HUES6 (cell line): ENCODE measurements around the gene SNX5.

Experiments used
- H3K27ac ChIP-seq: 2 replicates; pipeline ENCODE4 v1.7.0; 2013; ENCODE audit warnings: low read depth, mild to moderate bottlenecking, low read length, inconsistent platforms
- H3K27me3 ChIP-seq: 2 replicates; pipeline ENCODE4 v1.6.1; 2013; ENCODE audit warnings: low read length; ENCODE audit not compliant: control insufficient read depth, insufficient read depth
- H3K36me3 ChIP-seq: 2 replicates; pipeline ENCODE4 v1.6.1; 2013; ENCODE audit warnings: low read length; ENCODE audit not compliant: control insufficient read depth, insufficient read depth
- H3K4me1 ChIP-seq: 2 replicates; pipeline ENCODE4 v1.6.1; 2013; ENCODE audit warnings: low read length; ENCODE audit not compliant: control insufficient read depth, insufficient read depth
- H3K4me3 ChIP-seq: 2 replicates; pipeline ENCODE4 v1.5.1; 2013; ENCODE audit warnings: low read depth, low read length
- H3K9ac ChIP-seq: one replicate; pipeline ENCODE4 v1.6.1; 2013; ENCODE audit warnings: mild to moderate bottlenecking, low read length
- H3K9me3 ChIP-seq: 2 replicates; pipeline ENCODE4 v1.6.1; 2013; ENCODE audit warnings: low read depth, low read length; ENCODE audit not compliant: control insufficient read depth, insufficient read depth

SNX5 gene

GRCh38 chr20:17992224-17992637, 23.6 kb upstream of the SNX5 start:
- Histone ChIP-seq H3K9ac (no peak overlapping the region), H3K4me1 (peaks cover 5% of the 10 kb centered on the region; the same call in 1 of the 2 replicates), H3K36me3 (peaks cover 35% of the 10 kb centered on the region), H3K27ac (no peak overlapping the region), H3K27me3 (no peaks in the 10 kb centered on the region), H3K9me3 (no peaks in the 10 kb centered on the region), H3K4me3 (no peak overlapping the region)

DNA sequence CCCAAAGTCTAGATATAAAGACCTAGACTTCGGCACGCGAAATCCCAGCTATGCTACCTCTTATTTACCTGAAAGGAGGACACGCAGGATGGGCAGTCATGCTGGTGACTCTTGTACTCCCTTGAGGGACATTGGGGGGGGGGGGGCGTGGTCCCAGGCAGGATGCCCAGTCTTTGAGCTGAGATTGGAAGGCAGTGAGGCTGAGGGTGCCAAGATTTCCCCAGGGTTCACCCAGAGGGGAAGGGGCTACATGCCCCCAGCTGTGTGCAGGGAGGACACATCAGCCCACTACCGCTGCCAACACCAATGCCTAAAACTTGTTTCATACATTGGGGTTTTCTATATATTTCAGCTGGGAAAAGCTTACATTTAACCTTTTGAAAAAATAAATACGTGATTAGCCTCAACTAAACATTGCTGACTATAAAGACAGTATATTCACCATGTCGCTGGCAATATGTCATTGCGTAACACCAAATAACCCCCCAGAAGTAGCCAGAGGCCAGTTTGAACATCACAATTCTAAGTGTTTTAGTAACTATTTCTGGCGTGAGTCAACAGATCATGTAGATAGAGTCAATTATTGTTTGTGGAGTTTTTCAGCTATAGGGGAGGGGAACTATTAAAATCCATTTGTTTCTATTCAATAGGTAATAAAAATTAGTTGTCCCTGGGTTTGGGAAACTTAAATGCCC, 21.8 kb upstream of the SNX5 start:
- H3K4me3 ChIP-seq: no peak overlapping the region
- H3K9ac ChIP-seq: no peak overlapping the region
- peaks cover 46% of the 10 kb centered on the region for H3K36me3 ChIP-seq
- H3K27ac ChIP-seq: no peak overlapping the region
- H3K9me3 ChIP-seq: no peaks in the 10 kb centered on the region
- no peaks in the 10 kb centered on the region for H3K4me1 ChIP-seq
- H3K27me3 ChIP-seq: no peaks in the 10 kb centered on the region

DNA sequence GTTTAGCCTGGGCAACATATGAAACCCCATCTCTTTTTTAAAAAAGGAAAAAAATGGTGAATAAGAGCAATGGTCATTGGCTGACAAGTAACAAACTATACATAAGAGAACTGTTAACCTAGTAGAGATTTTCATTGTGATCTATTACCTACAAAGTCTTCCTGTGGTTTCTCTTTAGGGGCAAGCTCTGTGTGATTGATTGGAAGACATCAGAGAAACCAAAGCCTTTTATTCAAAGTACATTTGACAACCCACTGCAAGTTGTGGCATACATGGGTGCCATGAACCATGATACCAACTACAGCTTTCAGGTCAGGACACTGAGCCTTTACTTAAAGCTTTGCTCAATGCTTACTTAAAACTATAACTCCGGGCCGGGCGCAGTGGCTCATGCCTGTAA, 19.4 kb upstream of the SNX5 start:
- H3K9me3 ChIP-seq: no peaks in the 10 kb centered on the region
- H3K36me3 ChIP-seq: peaks cover 53% of the 10 kb centered on the region
- no peak overlapping the region for H3K4me3 ChIP-seq
- H3K27ac ChIP-seq: no peak overlapping the region
- no peaks in the 10 kb centered on the region for H3K27me3 ChIP-seq
- no peak overlapping the region for H3K9ac ChIP-seq
- H3K4me1 ChIP-seq: peaks cover 13% of the 10 kb centered on the region

- no peak overlapping the region for H3K27ac ChIP-seq
- H3K27me3 ChIP-seq: no peaks in the 10 kb centered on the region
- H3K4me3 ChIP-seq: no peak overlapping the region
- peaks cover 16% of the 10 kb centered on the region for H3K4me1 ChIP-seq
- H3K9me3 ChIP-seq: no peaks in the 10 kb centered on the region
- H3K36me3 ChIP-seq: peaks cover 65% of the 10 kb centered on the region
- H3K9ac ChIP-seq: no peak overlapping the region
Measured at GRCh38 chr20:17985388-17986018, 16.9 kb upstream of the SNX5 start.

- H3K36me3 ChIP-seq: peaks cover 50% of the 10 kb centered on the region
- no peaks in the 10 kb centered on the region for H3K9me3 ChIP-seq
- no peaks in the 10 kb centered on the region for H3K27me3 ChIP-seq
- no peak overlapping the region for H3K4me3 ChIP-seq
- peaks cover 12% of the 10 kb centered on the region; the same call in 1 of the 2 replicates for H3K4me1 ChIP-seq
- no peak overlapping the region for H3K27ac ChIP-seq
- H3K9ac ChIP-seq: no peak overlapping the region
Measured at GRCh38 chr20:17976305-17976704, 7.7 kb upstream of the SNX5 start.

GRCh38 chr20:17972121-17972520, 3.5 kb upstream of the SNX5 start:
- peaks cover 39% of the 10 kb centered on the region for H3K36me3 ChIP-seq
- peak overlapping the region; percentile 88 for H3K4me3 ChIP-seq
- no peaks in the 10 kb centered on the region for H3K9me3 ChIP-seq
- H3K27me3 ChIP-seq: no peaks in the 10 kb centered on the region
- H3K27ac ChIP-seq: no peak overlapping the region
- H3K9ac ChIP-seq: peak overlapping the region; percentile 99
- H3K4me1 ChIP-seq: peaks cover 16% of the 10 kb centered on the region; the same call in 1 of the 2 replicates

DNA sequence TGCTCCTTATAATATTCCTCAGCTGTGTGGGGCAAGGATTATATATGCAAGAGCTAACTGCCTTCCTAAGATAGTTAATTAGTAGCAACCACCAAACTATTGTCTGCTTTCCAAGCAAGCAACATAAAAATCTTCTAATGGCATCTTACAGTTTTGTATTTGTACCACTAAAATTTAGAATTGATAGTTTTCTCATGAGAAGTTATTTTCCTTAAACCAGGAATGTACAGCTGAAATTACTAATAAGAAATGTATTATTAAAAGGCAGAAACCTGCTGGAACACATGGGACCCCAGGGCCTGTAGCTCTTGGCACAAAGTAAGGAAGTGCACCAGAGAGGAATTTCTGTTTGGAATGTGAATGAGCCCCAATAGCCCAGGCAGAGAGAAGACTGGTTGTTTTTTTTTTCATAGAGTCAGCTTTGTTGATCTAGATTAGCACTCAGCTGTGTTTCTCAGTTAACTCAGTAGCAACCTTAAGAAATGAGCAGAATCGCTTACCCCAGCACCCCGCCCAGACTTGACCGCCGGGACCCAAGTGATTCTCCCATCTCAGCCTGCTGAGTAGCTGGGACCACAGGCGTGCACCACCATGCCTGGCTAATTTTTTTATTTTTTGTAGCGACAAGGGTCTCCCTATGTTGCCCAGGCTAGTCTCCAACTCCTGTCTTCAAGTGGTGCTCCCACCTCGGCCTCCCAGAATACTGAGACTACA, 2.9 kb upstream of the SNX5 start:
- Histone ChIP-seq H3K27me3 (no peaks in the 10 kb centered on the region), H3K9ac (peak overlapping the region; percentile 99), H3K4me3 (peak overlapping the region; percentile 88), H3K36me3 (peaks cover 39% of the 10 kb centered on the region), H3K4me1 (peaks cover 16% of the 10 kb centered on the region; the same call in 1 of the 2 replicates), H3K27ac (peak overlapping the region; percentile 41; the same call in 1 of the 2 replicates), H3K9me3 (no peaks in the 10 kb centered on the region)

GRCh38 chr20:17969884-17970409, 1.4 kb upstream of the SNX5 start:
- H3K27ac ChIP-seq: peak overlapping the region; percentile 99
- peaks cover 25% of the 10 kb centered on the region for H3K4me1 ChIP-seq
- peak overlapping the region; percentile 88 for H3K4me3 ChIP-seq
- no peaks in the 10 kb centered on the region for H3K27me3 ChIP-seq
- H3K9me3 ChIP-seq: no peaks in the 10 kb centered on the region
- peak overlapping the region; percentile 99 for H3K9ac ChIP-seq
- peaks cover 34% of the 10 kb centered on the region for H3K36me3 ChIP-seq

GRCh38 chr20:17969278-17969883, 787 bp upstream of the SNX5 start:
- H3K9me3 ChIP-seq: no peaks in the 10 kb centered on the region
- H3K36me3 ChIP-seq: peaks cover 40% of the 10 kb centered on the region
- peak overlapping the region; percentile 99 for H3K9ac ChIP-seq
- peak overlapping the region; percentile 99 for H3K27ac ChIP-seq
- H3K27me3 ChIP-seq: no peaks in the 10 kb centered on the region
- peaks cover 30% of the 10 kb centered on the region for H3K4me1 ChIP-seq
- peak overlapping the region; percentile 88 for H3K4me3 ChIP-seq

GRCh38 chr20:17967521-17968365, 851 bp downstream of the SNX5 start:
- Histone ChIP-seq H3K9ac (peak overlapping the region; percentile 99), H3K36me3 (peaks cover 47% of the 10 kb centered on the region), H3K27me3 (no peaks in the 10 kb centered on the region), H3K27ac (peak overlapping the region; percentile 99), H3K4me3 (peak overlapping the region; percentile 88), H3K4me1 (peaks cover 36% of the 10 kb centered on the region), H3K9me3 (no peaks in the 10 kb centered on the region)
